Vagina (tissue), 2 donors: ENCODE data around the gene HEATR5A. TPM values are rescaled to one million over a fixed set of nuclear protein-coding genes. Genes with fewer than 3 reads are reported as not detected.

Experiments used
- DNase-seq, 2 donors: peaks; one replicate each; pipeline ENCODE4 v3.0.0-alpha.2; 2017; ENCODE audit errors: extremely low spot score in 2 of 2
- H3K27ac ChIP-seq: fragments of 200-600 bp; sonication (generic); one replicate; pipeline ENCODE4 v1.5.1; 2019
- H3K27me3 ChIP-seq: fragments of 200-600 bp; sonication (generic); one replicate; pipeline ENCODE4 v1.5.1; 2019
- H3K36me3 ChIP-seq, 2 donors: fragments of 200-600 bp; sonication (generic); one replicate each; pipeline ENCODE4 v1.5.1; 2017 to 2019
- H3K4me1 ChIP-seq: fragments of 200-600 bp; sonication (generic); one replicate; pipeline ENCODE4 v1.5.1; 2019
- H3K4me3 ChIP-seq, 2 donors: fragments of 200-600 bp; sonication (generic); 1 replicate in 1 of 2; 2 replicates in 1 of 2; pipeline ENCODE4 v1.5.1; 2016 to 2019
- H3K9me3 ChIP-seq: fragments of 200-600 bp; sonication (generic); one replicate; pipeline ENCODE4 v1.5.1; 2019
- CTCF ChIP-seq, 3 experiments: fragments of 450-650 bp in 2 of 3; fragments of 200-600 bp in 1 of 3; sonication (generic) in 1 of 3; IDR thresholded peaks; one replicate each; pipeline ENCODE4 v1.5.1; 2017 to 2019; ENCODE audit warnings: antibody characterized with exemption in 3 of 3, mild to moderate bottlenecking in 2 of 3, moderate library complexity in 2 of 3
- POLR2A ChIP-seq, 2 donors: fragments of 450-650 bp; IDR thresholded peaks; one replicate each; pipeline ENCODE4 v1.6.1; 2017; ENCODE audit warnings: antibody characterized with exemption in 2 of 2, mild to moderate bottlenecking in 2 of 2, moderate library complexity in 2 of 2
- POLR2AphosphoS5 ChIP-seq, 2 donors: sonication (generic); formaldehyde crosslinking; IDR thresholded peaks; one replicate each; pipeline ENCODE4 v1.9.0; 2017; ENCODE audit warnings: antibody characterized with exemption in 2 of 2, mild to moderate bottlenecking in 2 of 2, low read depth in 1 of 2; ENCODE audit not compliant: insufficient read depth in 1 of 2
- intact Hi-C: fragments of 100-400 bp; cut with DNase I; formaldehyde crosslinking; loops from one replicate; pipeline ENCODE4 v1.15.1; 2023
- total RNA-seq: library from RNA; depleted of rRNA; stranded (reverse); fragments of >200 nt; gene quantifications from one replicate; pipeline ENCODE4 v1.2.3, GENCODE V29; 2016

HEATR5A gene
- total RNA-seq, 1 donor from 2014 or later: 16.9 TPM

GRCh38 chr14:31414190-31414833 is 6.0 kb downstream of the HEATR5A start:
- peaks cover 49% of the 10 kb centered on the region for H3K4me1 ChIP-seq
- DNase-seq: no peak
- no peak overlapping the region for H3K4me3 ChIP-seq

GRCh38 chr14:31411218-31411727 is 9.1 kb downstream of the HEATR5A start:
- Histone ChIP-seq H3K9me3 (no peaks in the 10 kb centered on the region), H3K4me3 (no peak overlapping the region), H3K27me3 (no peaks in the 10 kb centered on the region), H3K36me3 (no peaks in the 10 kb centered on the region), H3K27ac (no peak overlapping the region), H3K4me1 (peaks cover 32% of the 10 kb centered on the region)
- intact Hi-C loops: no loop called here
- TF ChIP-seq POLR2A (IDR thresholded peaks at IDR 0.05) (no peak), POLR2AphosphoS5 (IDR thresholded peaks at IDR 0.05; ENCODE audit: insufficient read depth in 1 of 2, low read depth in 1 of 2) (no peak), CTCF (IDR thresholded peaks at IDR 0.05) (no peak)
- no peak for DNase-seq

More at GRCh38 chr14:31414190-31414833, 6.0 kb downstream of the HEATR5A start:
- no peak overlapping the region for H3K27ac ChIP-seq
- H3K9me3 ChIP-seq: no peaks in the 10 kb centered on the region
- H3K27me3 ChIP-seq: no peaks in the 10 kb centered on the region
- TF ChIP-seq POLR2A (IDR thresholded peaks at IDR 0.05): no peak
- TF ChIP-seq CTCF (IDR thresholded peaks at IDR 0.05): no peak
- no peak for TF ChIP-seq POLR2AphosphoS5 (IDR thresholded peaks at IDR 0.05; ENCODE audit: insufficient read depth in 1 of 2, low read depth in 1 of 2)
- intact Hi-C loops: no loop called here
- no peaks in the 10 kb centered on the region for H3K36me3 ChIP-seq

GRCh38 chr14:31410048-31410650 is 10.2 kb downstream of the HEATR5A start:
- Histone ChIP-seq H3K36me3 (no peaks in the 10 kb centered on the region), H3K9me3 (no peaks in the 10 kb centered on the region), H3K4me1 (peaks cover 30% of the 10 kb centered on the region), H3K27me3 (no peaks in the 10 kb centered on the region), H3K27ac (no peak overlapping the region), H3K4me3 (no peak overlapping the region)
- no peak for TF ChIP-seq CTCF (IDR thresholded peaks at IDR 0.05)
- no peak for TF ChIP-seq POLR2AphosphoS5 (IDR thresholded peaks at IDR 0.05; ENCODE audit: insufficient read depth in 1 of 2, low read depth in 1 of 2)
- no peak for TF ChIP-seq POLR2A (IDR thresholded peaks at IDR 0.05)
- intact Hi-C loops: no loop called here
- no peak for DNase-seq

- intact Hi-C loops: no loop called here
- no peaks in the 10 kb centered on the region for H3K27me3 ChIP-seq
- H3K27ac ChIP-seq: no peak overlapping the region
- H3K36me3 ChIP-seq: no peaks in the 10 kb centered on the region
- H3K4me1 ChIP-seq: peaks cover 16% of the 10 kb centered on the region
- no peaks in the 10 kb centered on the region for H3K9me3 ChIP-seq
- no peak for TF ChIP-seq CTCF (IDR thresholded peaks at IDR 0.05)
- TF ChIP-seq POLR2AphosphoS5 (IDR thresholded peaks at IDR 0.05; ENCODE audit: insufficient read depth in 1 of 2, low read depth in 1 of 2): no peak
- no peak for TF ChIP-seq POLR2A (IDR thresholded peaks at IDR 0.05)
- DNase-seq: no peak
- H3K4me3 ChIP-seq: no peak overlapping the region
Observed at GRCh38 chr14:31408421-31408820, 11.9 kb downstream of the HEATR5A start.
